ENCODE data around the gene CUTA.

DNA sequence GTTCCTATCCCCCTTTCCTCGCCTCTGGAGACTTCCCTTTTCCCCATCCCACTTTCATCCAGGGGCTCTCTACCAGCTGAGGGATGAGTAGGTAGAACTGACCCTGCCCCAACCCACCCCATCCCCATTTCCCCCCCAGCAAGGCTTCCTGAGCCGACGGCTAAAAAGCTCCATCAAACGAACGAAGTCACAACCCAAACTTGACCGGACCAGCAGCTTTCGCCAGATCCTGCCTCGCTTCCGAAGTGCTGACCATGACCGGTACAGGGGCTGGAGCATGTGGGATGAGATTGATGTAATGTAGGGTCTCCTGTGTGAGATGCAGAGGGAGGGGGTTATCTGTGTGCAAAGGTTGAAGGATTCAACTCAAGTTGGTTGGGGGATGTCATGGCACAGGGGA is 14.6 kb upstream of the CUTA start:
- TF ChIP-seq, protein P1, sequence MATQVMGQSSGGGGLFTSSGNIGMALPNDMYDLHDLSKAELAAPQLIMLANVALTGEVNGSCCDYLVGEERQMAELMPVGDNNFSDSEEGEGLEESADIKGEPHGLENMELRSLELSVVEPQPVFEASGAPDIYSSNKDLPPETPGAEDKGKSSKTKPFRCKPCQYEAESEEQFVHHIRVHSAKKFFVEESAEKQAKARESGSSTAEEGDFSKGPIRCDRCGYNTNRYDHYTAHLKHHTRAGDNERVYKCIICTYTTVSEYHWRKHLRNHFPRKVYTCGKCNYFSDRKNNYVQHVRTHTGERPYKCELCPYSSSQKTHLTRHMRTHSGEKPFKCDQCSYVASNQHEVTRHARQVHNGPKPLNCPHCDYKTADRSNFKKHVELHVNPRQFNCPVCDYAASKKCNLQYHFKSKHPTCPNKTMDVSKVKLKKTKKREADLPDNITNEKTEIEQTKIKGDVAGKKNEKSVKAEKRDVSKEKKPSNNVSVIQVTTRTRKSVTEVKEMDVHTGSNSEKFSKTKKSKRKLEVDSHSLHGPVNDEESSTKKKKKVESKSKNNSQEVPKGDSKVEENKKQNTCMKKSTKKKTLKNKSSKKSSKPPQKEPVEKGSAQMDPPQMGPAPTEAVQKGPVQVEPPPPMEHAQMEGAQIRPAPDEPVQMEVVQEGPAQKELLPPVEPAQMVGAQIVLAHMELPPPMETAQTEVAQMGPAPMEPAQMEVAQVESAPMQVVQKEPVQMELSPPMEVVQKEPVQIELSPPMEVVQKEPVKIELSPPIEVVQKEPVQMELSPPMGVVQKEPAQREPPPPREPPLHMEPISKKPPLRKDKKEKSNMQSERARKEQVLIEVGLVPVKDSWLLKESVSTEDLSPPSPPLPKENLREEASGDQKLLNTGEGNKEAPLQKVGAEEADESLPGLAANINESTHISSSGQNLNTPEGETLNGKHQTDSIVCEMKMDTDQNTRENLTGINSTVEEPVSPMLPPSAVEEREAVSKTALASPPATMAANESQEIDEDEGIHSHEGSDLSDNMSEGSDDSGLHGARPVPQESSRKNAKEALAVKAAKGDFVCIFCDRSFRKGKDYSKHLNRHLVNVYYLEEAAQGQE (IDR thresholded peaks at IDR 0.05; ENCODE audit: unreplicated experiment), result no peak
- TF ChIP-seq, protein P2, sequence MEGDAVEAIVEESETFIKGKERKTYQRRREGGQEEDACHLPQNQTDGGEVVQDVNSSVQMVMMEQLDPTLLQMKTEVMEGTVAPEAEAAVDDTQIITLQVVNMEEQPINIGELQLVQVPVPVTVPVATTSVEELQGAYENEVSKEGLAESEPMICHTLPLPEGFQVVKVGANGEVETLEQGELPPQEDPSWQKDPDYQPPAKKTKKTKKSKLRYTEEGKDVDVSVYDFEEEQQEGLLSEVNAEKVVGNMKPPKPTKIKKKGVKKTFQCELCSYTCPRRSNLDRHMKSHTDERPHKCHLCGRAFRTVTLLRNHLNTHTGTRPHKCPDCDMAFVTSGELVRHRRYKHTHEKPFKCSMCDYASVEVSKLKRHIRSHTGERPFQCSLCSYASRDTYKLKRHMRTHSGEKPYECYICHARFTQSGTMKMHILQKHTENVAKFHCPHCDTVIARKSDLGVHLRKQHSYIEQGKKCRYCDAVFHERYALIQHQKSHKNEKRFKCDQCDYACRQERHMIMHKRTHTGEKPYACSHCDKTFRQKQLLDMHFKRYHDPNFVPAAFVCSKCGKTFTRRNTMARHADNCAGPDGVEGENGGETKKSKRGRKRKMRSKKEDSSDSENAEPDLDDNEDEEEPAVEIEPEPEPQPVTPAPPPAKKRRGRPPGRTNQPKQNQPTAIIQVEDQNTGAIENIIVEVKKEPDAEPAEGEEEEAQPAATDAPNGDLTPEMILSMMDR (conservative IDR thresholded peaks at IDR 0.05; ENCODE audit: low read depth in 2 of 2), result no peak
- TF ChIP-seq NANOG (IDR thresholded peaks at IDR 0.05; ENCODE audit: borderline replicate concordance), result no peak

Measured in GM23338 (cell line).